ENCODE data around the gene NCL.

DNA sequence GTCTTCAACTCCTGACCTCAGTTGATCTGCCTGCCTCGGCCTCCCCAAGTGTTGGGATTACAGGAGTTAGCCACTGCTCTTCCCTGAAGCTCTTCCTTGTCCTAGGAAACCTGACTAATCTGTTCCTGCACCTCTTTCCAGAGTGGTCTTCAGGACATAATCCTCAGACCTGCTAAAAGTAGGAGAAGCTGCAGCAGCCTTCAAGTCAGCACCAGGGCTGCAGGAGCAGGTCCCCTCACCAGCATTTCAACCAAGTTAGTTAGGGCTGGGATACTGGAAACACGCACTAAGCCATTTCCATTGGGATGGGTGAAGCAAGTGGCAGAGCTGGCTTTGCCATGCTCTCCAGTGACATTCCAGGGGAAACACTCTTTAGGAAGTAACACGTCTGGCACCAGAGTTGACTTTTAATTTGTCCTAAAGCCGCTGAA is 9.9 kb downstream of the NCL start:
- TF ChIP-seq CTCF (IDR thresholded peaks at IDR 0.05; ENCODE audit: insufficient read depth, low read depth, low read length) (no peak), EZH2 (IDR thresholded peaks at IDR 0.05; ENCODE audit: insufficient read depth, low read length) (no peak)

Data from astrocyte (in vitro differentiated cells and primary cell).